Activated B cell treated with CpG ODN at 0.5 μM for 24 hours (primary cell): ENCODE data around the gene PTPRD. TPM values are rescaled to one million over a fixed set of nuclear protein-coding genes. Genes with fewer than 3 reads are reported as not detected.

Experiments
- ATAC-seq: fragments of 200-7000 bp; cut with Tn5 transposase; one replicate; pipeline ENCODE4 v1.10.0; 2021; ENCODE audit warnings: low read depth, mild to moderate bottlenecking, moderate library complexity
- CTCF ChIA-PET: fragments of 350-600 bp; sonication (Branson Sonifier 250); formaldehyde crosslinking; loops from one replicate; lab custom pipeline; 2021; ENCODE audit warnings: antibody characterized with exemption; lab: Charles Lee
- POLR2A ChIA-PET: fragments of 350-600 bp; sonication (Branson Sonifier 250); formaldehyde crosslinking; loops from one replicate; lab custom pipeline; 2021; ENCODE audit warnings: antibody characterized with exemption; lab: Charles Lee
- DNase-seq: peaks from one replicate; pipeline ENCODE4 v3.0.0; 2022
- H3K27ac Mint-ChIP-seq: one replicate; pipeline ENCODE4 v1.8.0; 2020; ENCODE audit warnings: mixed read lengths
- H3K27me3 Mint-ChIP-seq: one replicate; pipeline ENCODE4 v1.8.0; 2021; ENCODE audit warnings: mixed read lengths
- H3K36me3 Mint-ChIP-seq: one replicate; pipeline ENCODE4 v1.8.0; 2021; ENCODE audit warnings: low read depth, mixed read lengths
- H3K4me1 Mint-ChIP-seq: one replicate; pipeline ENCODE4 v1.8.0; 2021; ENCODE audit warnings: mixed read lengths
- H3K4me3 Mint-ChIP-seq: one replicate; pipeline ENCODE4 v1.8.0; 2020; ENCODE audit warnings: mild to moderate bottlenecking, mixed read lengths
- H3K9me3 Mint-ChIP-seq: one replicate; pipeline ENCODE4 v1.8.0; 2020; ENCODE audit warnings: mixed read lengths
- CTCF ChIP-seq: fragments of 200-600 bp; IDR thresholded peaks from one replicate; pipeline ENCODE4 v1.8.0; 2022; ENCODE audit warnings: antibody characterized with exemption, mild to moderate bottlenecking
- intact Hi-C: fragments of 100-400 bp; cut with micrococcal nuclease; formaldehyde crosslinking; loops from one replicate; pipeline ENCODE4 v1.15.1; 2024
- total RNA-seq: library from RNA; stranded (reverse); gene quantifications from 2 replicates; pipeline ENCODE4 v1.2.3, GENCODE V29; 2022

Gene PTPRD
- total RNA-seq, 1 donor from 2014 or later = 0.04 TPM

- POLR2A ChIA-PET = no interaction called here
- ATAC-seq = no peak
- no peak for DNase-seq
- H3K4me1 Mint-ChIP-seq = no peaks in the 10 kb centered on the region
- no peak for TF ChIP-seq CTCF
- no peak overlapping the region for H3K4me3 Mint-ChIP-seq
- CTCF ChIA-PET = no interaction called here
- no peaks in the 10 kb centered on the region for H3K36me3 Mint-ChIP-seq
- H3K9me3 Mint-ChIP-seq = peaks cover 3% of the 10 kb centered on the region
- no peak overlapping the region for H3K27ac Mint-ChIP-seq
- intact Hi-C loops = no loop called here
- no peaks in the 10 kb centered on the region for H3K27me3 Mint-ChIP-seq
These were observed 1222.9 kb downstream of the PTPRD start for GRCh38 chr9:9389904-9390303.

DNA sequence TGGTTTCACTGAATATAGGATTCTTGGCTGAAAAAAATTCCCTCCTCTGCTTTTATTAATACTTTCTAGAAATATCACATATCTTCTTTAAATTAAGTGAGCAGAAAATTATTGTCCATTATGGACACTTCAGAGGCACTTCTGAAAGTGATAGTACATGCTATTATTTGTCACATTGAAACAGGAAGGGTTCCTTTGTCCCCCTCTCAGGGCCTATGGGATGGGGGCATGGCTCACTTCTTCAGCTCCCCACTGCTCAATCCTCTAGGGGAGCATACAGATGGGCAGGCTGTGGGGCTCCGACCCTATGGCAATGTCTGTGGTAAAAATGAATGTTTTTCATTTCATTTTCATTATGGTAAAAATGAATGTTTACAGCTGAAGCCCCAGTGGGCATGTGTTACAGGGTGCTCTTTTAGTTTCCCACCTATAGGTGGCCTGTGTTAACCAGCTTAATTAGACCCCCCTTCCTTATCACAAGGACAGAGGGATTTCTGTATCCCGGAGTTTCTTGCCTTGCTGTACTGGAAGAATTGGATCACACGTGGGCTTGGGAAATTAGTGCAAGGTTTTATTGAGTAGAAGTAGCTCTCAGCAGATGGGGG lies 1225.2 kb downstream of the PTPRD start:
- ATAC-seq (no peak), DNase-seq (no peak)
- ChIA-PET CTCF (no interaction called here), POLR2A (no interaction called here)
- Mint-ChIP-seq H3K36me3 (no peaks in the 10 kb centered on the region), H3K27ac (no peak overlapping the region), H3K4me3 (no peak overlapping the region), H3K27me3 (no peaks in the 10 kb centered on the region), H3K9me3 (peaks cover 3% of the 10 kb centered on the region), H3K4me1 (no peaks in the 10 kb centered on the region)
- intact Hi-C loops = no loop called here
- no peak for TF ChIP-seq CTCF

GRCh38 chr9:9362332-9362731 lies 1250.5 kb downstream of the PTPRD start:
- no peaks in the 10 kb centered on the region for H3K36me3 Mint-ChIP-seq
- no peaks in the 10 kb centered on the region for H3K27me3 Mint-ChIP-seq
- no peak for TF ChIP-seq CTCF
- no peaks in the 10 kb centered on the region for H3K4me1 Mint-ChIP-seq
- H3K9me3 Mint-ChIP-seq = no peaks in the 10 kb centered on the region
- DNase-seq (no peak), ATAC-seq (no peak)
- ChIA-PET POLR2A (no interaction called here), CTCF (no interaction called here)
- H3K27ac Mint-ChIP-seq = no peak overlapping the region
- H3K4me3 Mint-ChIP-seq = no peak overlapping the region
- intact Hi-C loops = no loop called here

- H3K9me3 Mint-ChIP-seq = no peaks in the 10 kb centered on the region
- no peak for ATAC-seq
- H3K4me1 Mint-ChIP-seq = no peaks in the 10 kb centered on the region
- H3K27ac Mint-ChIP-seq = no peak overlapping the region
- no peaks in the 10 kb centered on the region for H3K27me3 Mint-ChIP-seq
- POLR2A ChIA-PET = no interaction called here
- no peak for TF ChIP-seq CTCF
- no peaks in the 10 kb centered on the region for H3K36me3 Mint-ChIP-seq
- CTCF ChIA-PET = interaction anchor here (0.7 to 2.0 kb wide), 2 partner anchors 711 to 1783 kb away, joined by 3 to 6 read pairs; no protein-coding TSS in a partner anchor
- no peak overlapping the region for H3K4me3 Mint-ChIP-seq
- intact Hi-C loops = no loop called here
- DNase-seq = no peak
These were observed 1259.8 kb downstream of the PTPRD start for GRCh38 chr9:9352877-9353481.

GRCh38 chr9:9341203-9341602 lies 1271.6 kb downstream of the PTPRD start:
- Mint-ChIP-seq H3K27ac (no peak overlapping the region), H3K27me3 (no peaks in the 10 kb centered on the region), H3K9me3 (peaks cover 6% of the 10 kb centered on the region), H3K4me3 (no peak overlapping the region), H3K36me3 (no peaks in the 10 kb centered on the region), H3K4me1 (no peaks in the 10 kb centered on the region)
- POLR2A ChIA-PET = no interaction called here
- CTCF ChIA-PET = no interaction called here
- ATAC-seq (no peak), DNase-seq (no peak)
- intact Hi-C loops = loop anchor here (5.0 kb wide), 1 partner anchor 1404 kb away; no protein-coding TSS in a partner anchor
- TF ChIP-seq CTCF = no peak
